Measurements from ENCODE around the gene BOLA2B. TPM values are rescaled to one million over a fixed set of nuclear protein-coding genes. Genes with fewer than 3 reads are reported as not detected.
"Not testable (repeated sequence)": the region's sequence is repeated elsewhere in the genome, so short reads cannot be mapped to it uniquely, and the experiment has no call there.

Gene BOLA2B
- polyA plus RNA-seq, 1 donor from 2014 or later, result 487 TPM

- H3K4me3 ChIP-seq (ENCODE audit: low read length), result no peak overlapping the region
- H3K9me2 ChIP-seq (ENCODE audit: insufficient read depth, low read length), result no peaks in the 10 kb centered on the region
- no peak for TF ChIP-seq SMC3 (conservative IDR thresholded peaks at IDR 0.05; ENCODE audit: poor library complexity)
- TF ChIP-seq RAD21 (conservative IDR thresholded peaks at IDR 0.05), result no peak
- TF ChIP-seq POLR2AphosphoS5 (IDR thresholded peaks at IDR 0.05), result no peak
- TF ChIP-seq EP300 (conservative IDR thresholded peaks at IDR 0.05; ENCODE audit: poor library complexity, severe bottlenecking), result no peak
- TF ChIP-seq REST (IDR thresholded peaks at IDR 0.05; ENCODE audit: borderline replicate concordance), result no peak
- TF ChIP-seq CTCF (IDR thresholded peaks at IDR 0.05; ENCODE audit: poor library complexity, severe bottlenecking), result no peak
- TF ChIP-seq TAF1 (IDR thresholded peaks at IDR 0.05; ENCODE audit: low read depth), result no peak
- no peak for TF ChIP-seq EZH2 (IDR thresholded peaks at IDR 0.05; ENCODE audit: borderline replicate concordance, insufficient read depth, low read length, poor library complexity, severe bottlenecking)
- no peak for TF ChIP-seq MXI1 (conservative IDR thresholded peaks at IDR 0.05; ENCODE audit: poor library complexity, severe bottlenecking)
- H3K36me3 ChIP-seq (ENCODE audit: insufficient read depth, low read length), result no peaks in the 10 kb centered on the region
- no peak overlapping the region for H2AFZ ChIP-seq (ENCODE audit: low read depth, low read length)
- H3K79me2 ChIP-seq (replicated peaks; ENCODE audit: insufficient read depth, low read length), result peaks cover 2% of the 10 kb centered on the region
- no peak overlapping the region for H3K9ac ChIP-seq (ENCODE audit: low read length)
- H3K9me3 ChIP-seq (ENCODE audit: low read length), result no peaks in the 10 kb centered on the region
- no peak overlapping the region for H3K4me2 ChIP-seq (ENCODE audit: low read length)
- no peaks in the 10 kb centered on the region for H3K27me3 ChIP-seq (ENCODE audit: insufficient read depth, low read depth, low read length)
- H3K27ac ChIP-seq (ENCODE audit: low read length), result no peak overlapping the region
- H4K20me1 ChIP-seq (ENCODE audit: insufficient read depth), result no peaks in the 10 kb centered on the region
- H3F3A ChIP-seq (ENCODE audit: insufficient read depth, low read length, poor library complexity, severe bottlenecking), result no peaks in the 10 kb centered on the region
Measured at GRCh38 chr16:30179195-30179594, 14.3 kb downstream of the BOLA2B start.

GRCh38 chr16:30176876-30177275 is 16.6 kb downstream of the BOLA2B start:
- not testable (repeated sequence) for H3K27ac ChIP-seq (ENCODE audit: low read length); H3K4me3 ChIP-seq (ENCODE audit: low read length); H2AFZ ChIP-seq (ENCODE audit: low read depth, low read length); H3K9me3 ChIP-seq (ENCODE audit: low read length); H4K20me1 ChIP-seq (ENCODE audit: insufficient read depth); H3K36me3 ChIP-seq (ENCODE audit: insufficient read depth, low read length); H3K9me2 ChIP-seq (ENCODE audit: insufficient read depth, low read length); H3K27me3 ChIP-seq (ENCODE audit: insufficient read depth, low read depth, low read length); H3K79me2 ChIP-seq (replicated peaks; ENCODE audit: insufficient read depth, low read length); H3K4me2 ChIP-seq (ENCODE audit: low read length); H3K9ac ChIP-seq (ENCODE audit: low read length); H3F3A ChIP-seq (ENCODE audit: insufficient read depth, low read length, poor library complexity, severe bottlenecking)

- Histone ChIP-seq H3K27me3 (ENCODE audit: insufficient read depth, low read depth, low read length) (no peaks in the 10 kb centered on the region), H3K4me2 (ENCODE audit: low read length) (no peak overlapping the region), H4K20me1 (ENCODE audit: insufficient read depth) (no peaks in the 10 kb centered on the region), H3K9me2 (ENCODE audit: insufficient read depth, low read length) (no peaks in the 10 kb centered on the region), H3K79me2 (replicated peaks; ENCODE audit: insufficient read depth, low read length) (no peaks in the 10 kb centered on the region), H3K36me3 (ENCODE audit: insufficient read depth, low read length) (no peaks in the 10 kb centered on the region), H2AFZ (ENCODE audit: low read depth, low read length) (no peak overlapping the region), H3F3A (ENCODE audit: insufficient read depth, low read length, poor library complexity, severe bottlenecking) (no peaks in the 10 kb centered on the region), H3K27ac (ENCODE audit: low read length) (no peak overlapping the region), H3K4me3 (ENCODE audit: low read length) (no peak overlapping the region), H3K9me3 (ENCODE audit: low read length) (no peaks in the 10 kb centered on the region), H3K9ac (ENCODE audit: low read length) (no peak overlapping the region)
- TF ChIP-seq CTCF (IDR thresholded peaks at IDR 0.05; ENCODE audit: poor library complexity, severe bottlenecking) (no peak), EP300 (conservative IDR thresholded peaks at IDR 0.05; ENCODE audit: poor library complexity, severe bottlenecking) (no peak), SMC3 (conservative IDR thresholded peaks at IDR 0.05; ENCODE audit: poor library complexity) (no peak), TAF1 (IDR thresholded peaks at IDR 0.05; ENCODE audit: low read depth) (no peak), REST (IDR thresholded peaks at IDR 0.05; ENCODE audit: borderline replicate concordance) (no peak), RAD21 (conservative IDR thresholded peaks at IDR 0.05) (no peak), EZH2 (IDR thresholded peaks at IDR 0.05; ENCODE audit: borderline replicate concordance, insufficient read depth, low read length, poor library complexity, severe bottlenecking) (no peak), MXI1 (conservative IDR thresholded peaks at IDR 0.05; ENCODE audit: poor library complexity, severe bottlenecking) (no peak), POLR2AphosphoS5 (IDR thresholded peaks at IDR 0.05) (no peak)
Measured at GRCh38 chr16:30173054-30173453, 20.4 kb downstream of the BOLA2B start.

All from neural cell (in vitro differentiated cells).